ENCODE measurements around the gene TRPV4. TPM values are rescaled to one million over a fixed set of nuclear protein-coding genes. Genes with fewer than 3 reads are reported as not detected.
A peak's percentile ranks its signal among the peaks of the same experiment; 100 is the strongest.

The TRPV4 gene
- total RNA-seq, 1 donor from 2014 or later = 0.35 TPM

- DNase-seq (no peak), ATAC-seq (ENCODE audit: poor library complexity) (no peak)
- intact Hi-C loops (cut with DNase I) = no loop called here
Measured at GRCh38 chr12:109793826-109794501, 39.2 kb downstream of the TRPV4 start.

- DNase-seq (no peak), ATAC-seq (ENCODE audit: poor library complexity) (no peak)
- intact Hi-C loops (cut with DNase I) = no loop called here
Measured at GRCh38 chr12:109793411-109793810, 39.8 kb downstream of the TRPV4 start.

- DNase-seq = no peak
- no peak for ATAC-seq (ENCODE audit: poor library complexity)
- intact Hi-C loops (cut with DNase I) = no loop called here
Measured at GRCh38 chr12:109792992-109793391, 40.2 kb downstream of the TRPV4 start.

- ATAC-seq (ENCODE audit: poor library complexity) (no peak), DNase-seq (no peak)
- intact Hi-C loops (cut with DNase I) = no loop called here
Measured at GRCh38 chr12:109789526-109790048, 43.6 kb downstream of the TRPV4 start.

- no peak for ATAC-seq (ENCODE audit: poor library complexity)
Measured at GRCh38 chr12:109786799-109787198, 46.4 kb downstream of the TRPV4 start.

GRCh38 chr12:109785854-109786253 lies 47.3 kb downstream of the TRPV4 start:
- ATAC-seq (ENCODE audit: poor library complexity) (no peak), DNase-seq (no peak)
- intact Hi-C loops (cut with DNase I) = no loop called here

More at GRCh38 chr12:109786799-109787198, 46.4 kb downstream of the TRPV4 start:
- no peak for DNase-seq
- intact Hi-C loops (cut with DNase I) = no loop called here

GRCh38 chr12:109783965-109784244 lies 49.3 kb downstream of the TRPV4 start:
- DNase-seq (no peak), ATAC-seq (ENCODE audit: poor library complexity) (no peak)
- intact Hi-C loops (cut with DNase I) = no loop called here

- intact Hi-C loops (cut with DNase I) = no loop called here
- ATAC-seq (ENCODE audit: poor library complexity) (no peak), DNase-seq (no peak)
Measured at GRCh38 chr12:109783135-109783964, 49.8 kb downstream of the TRPV4 start.

- DNase-seq = no peak
- intact Hi-C loops (cut with DNase I) = no loop called here
- no peak for ATAC-seq (ENCODE audit: poor library complexity)
Measured at GRCh38 chr12:109782326-109782703, 50.9 kb downstream of the TRPV4 start.

GRCh38 chr12:109781668-109782325 lies 51.4 kb downstream of the TRPV4 start:
- intact Hi-C loops (cut with DNase I) = no loop called here
- DNase-seq = no peak
- ATAC-seq (ENCODE audit: poor library complexity) = no peak

GRCh38 chr12:109779382-109779781 lies 53.8 kb downstream of the TRPV4 start:
- DNase-seq (no peak), ATAC-seq (ENCODE audit: poor library complexity) (no peak)
- intact Hi-C loops (cut with DNase I) = loop anchor here (5.0 to 10.0 kb wide), 2 partner anchors 262 to 355 kb away; no protein-coding TSS in a partner anchor

- DNase-seq (no peak), ATAC-seq (ENCODE audit: poor library complexity) (no peak)
- intact Hi-C loops (cut with DNase I) = loop anchor here (5.0 to 10.0 kb wide), 2 partner anchors 261 to 354 kb away; no protein-coding TSS in a partner anchor
Measured at GRCh38 chr12:109778684-109779083, 54.5 kb downstream of the TRPV4 start.

GRCh38 chr12:109777544-109777943 lies 55.7 kb downstream of the TRPV4 start:
- peak; percentile 32 for DNase-seq

GRCh38 chr12:109776624-109777023 lies 56.6 kb downstream of the TRPV4 start:
- DNase-seq (peak; percentile 24), ATAC-seq (ENCODE audit: poor library complexity) (peak; percentile 50)
- intact Hi-C loops (cut with DNase I) = loop anchor here (5.0 to 10.0 kb wide), 2 partner anchors 259 to 352 kb away; no protein-coding TSS in a partner anchor

More at GRCh38 chr12:109777544-109777943, 55.7 kb downstream of the TRPV4 start:
- intact Hi-C loops (cut with DNase I) = loop anchor here (5.0 to 10.0 kb wide), 2 partner anchors 260 to 353 kb away; no protein-coding TSS in a partner anchor
- peak; percentile 46 for ATAC-seq (ENCODE audit: poor library complexity)

GRCh38 chr12:109775172-109775881 lies 57.9 kb downstream of the TRPV4 start:
- intact Hi-C loops (cut with DNase I) = loop anchor here (1.0 to 10.0 kb wide), 3 partner anchors 178 to 351 kb away; no protein-coding TSS in a partner anchor
- DNase-seq (peak; percentile 82), ATAC-seq (ENCODE audit: poor library complexity) (peak; percentile 84)

GRCh38 chr12:109773384-109774011 lies 59.7 kb downstream of the TRPV4 start:
- ATAC-seq (ENCODE audit: poor library complexity) = peak; percentile 56
- peak; percentile 60 for DNase-seq
- intact Hi-C loops (cut with DNase I) = loop anchor here (5.0 to 10.0 kb wide), 2 partner anchors 56 to 349 kb away; no protein-coding TSS in a partner anchor

GRCh38 chr12:109772622-109773321 lies 60.4 kb downstream of the TRPV4 start:
- ATAC-seq (ENCODE audit: poor library complexity) (no peak), DNase-seq (no peak)
- intact Hi-C loops (cut with DNase I) = loop anchor here (5.0 to 10.0 kb wide), 2 partner anchors 55 to 348 kb away; no protein-coding TSS in a partner anchor

Measured in Right ventricle myocardium superior (tissue), 1 donor.